ENCODE results near the gene ARMH1. TPM values are rescaled to one million over a fixed set of nuclear protein-coding genes. Genes with fewer than 3 reads are reported as not detected.

The ARMH1 gene
- total RNA-seq: 0.78 TPM
- long read RNA-seq, partial matches to known transcripts: 0 of 1 reads
- long read RNA-seq, other reads (novel, unspliced or antisense): 1 of 1 reads

GRCh38 chr1:44674113-44675000, at the start of gene ARMH1, which contains the start of gene TMEM53:
Gene ARMH1 (plus strand): TSS chr1:44674714. CDS start chr1:44689698, 14,984 bp downstream.
Gene TMEM53 (minus strand): TSS chr1:44674481. CDS start chr1:44674391, 90 bp downstream.
- DNase-seq (ENCODE audit: missing footprints): peak; percentile 99
- intact Hi-C loops (cut with DNase I): no loop called here
- peak; percentile 98 for ATAC-seq

- DNase-seq (ENCODE audit: missing footprints) (no peak), ATAC-seq (no peak)
- intact Hi-C loops (cut with DNase I): no loop called here
These were observed 49.2 kb upstream of the ARMH1 start for GRCh38 chr1:44625348-44625747.

DNA sequence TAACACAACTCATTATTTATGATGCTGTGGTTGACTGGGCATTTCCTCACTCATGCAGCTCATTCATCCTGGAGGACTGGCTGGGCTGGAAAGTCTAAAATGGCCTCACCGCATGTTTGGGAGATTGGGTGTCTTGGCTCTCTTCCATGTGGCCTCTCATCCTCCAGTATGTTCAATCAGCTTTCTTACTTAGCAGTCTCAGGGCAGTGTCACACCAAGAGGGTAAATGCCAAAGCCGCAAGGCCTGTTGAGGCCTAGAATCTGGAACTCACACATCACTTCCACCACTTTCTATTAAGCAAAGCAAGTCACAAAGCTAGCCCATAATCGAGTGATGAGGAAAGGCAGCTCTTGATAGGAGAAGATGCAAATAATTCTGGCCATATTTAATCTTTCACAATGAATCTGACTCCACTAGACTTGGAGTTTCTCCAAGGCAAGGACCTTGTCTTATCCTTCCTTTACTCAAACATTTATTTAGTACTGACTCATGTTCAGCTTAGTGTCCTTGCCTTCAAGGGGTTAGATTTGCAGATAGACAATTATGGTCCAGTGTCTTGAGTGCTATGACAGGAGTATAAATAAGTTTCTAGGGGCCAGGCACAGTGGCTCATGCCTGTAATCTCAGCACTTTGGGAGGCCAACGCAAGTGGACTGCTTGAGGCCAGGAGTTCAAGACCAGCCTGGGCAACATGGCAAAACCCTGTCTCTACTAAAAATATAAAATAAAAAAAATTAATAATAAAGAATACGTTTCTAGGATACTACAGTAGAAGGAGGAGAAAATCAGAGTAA, 45.4 kb upstream of the ARMH1 start:
- intact Hi-C loops (cut with DNase I): no loop called here
- DNase-seq (ENCODE audit: missing footprints): no peak
- ATAC-seq: no peak

- no peak for ATAC-seq
- intact Hi-C loops (cut with DNase I): no loop called here
- DNase-seq (ENCODE audit: missing footprints): no peak
These were observed 44.4 kb upstream of the ARMH1 start for GRCh38 chr1:44630116-44630515.

GRCh38 chr1:44631333-44631646, 43.2 kb upstream of the ARMH1 start:
- intact Hi-C loops (cut with DNase I): no loop called here
- ATAC-seq: peak; percentile 14
- no peak for DNase-seq (ENCODE audit: missing footprints)

GRCh38 chr1:44631647-44632539, 42.6 kb upstream of the ARMH1 start:
- intact Hi-C loops (cut with DNase I): no loop called here
- peak; percentile 98 for DNase-seq (ENCODE audit: missing footprints)
- ATAC-seq: peak; percentile 85

- intact Hi-C loops (cut with DNase I): no loop called here
- DNase-seq (ENCODE audit: missing footprints): no peak
- ATAC-seq: no peak
These were observed 41.9 kb upstream of the ARMH1 start for GRCh38 chr1:44632598-44632997.

DNA sequence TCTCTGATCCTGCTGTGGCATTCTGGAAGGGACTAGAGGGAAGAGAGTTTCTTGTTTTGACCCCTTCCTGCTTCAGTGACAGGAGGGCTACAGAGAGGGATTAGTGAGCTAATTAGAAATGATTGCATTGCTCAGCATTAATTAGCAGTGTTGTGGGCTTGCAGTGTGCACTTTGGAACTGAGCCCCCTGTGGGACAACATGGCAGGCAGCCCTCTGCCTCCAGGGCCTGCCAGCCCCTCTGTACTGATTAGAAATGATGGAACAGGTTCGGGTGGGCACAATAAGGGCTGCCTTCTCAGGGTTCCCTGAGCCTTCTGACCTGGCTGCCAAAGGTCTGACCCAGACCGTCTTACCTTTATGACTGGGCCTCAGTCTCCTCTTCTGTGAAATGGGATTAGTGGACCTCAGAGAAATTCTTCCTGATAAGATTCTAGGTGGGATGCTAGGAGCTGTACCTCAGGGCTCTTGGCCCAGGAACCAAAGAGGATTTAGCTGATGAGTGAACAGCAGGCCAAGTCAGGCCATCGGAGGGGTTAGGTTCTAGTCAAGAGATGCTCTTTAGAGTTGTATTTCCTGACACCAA, 39.8 kb upstream of the ARMH1 start:
- ATAC-seq (no peak), DNase-seq (ENCODE audit: missing footprints) (no peak)
- intact Hi-C loops (cut with DNase I): no loop called here

DNA sequence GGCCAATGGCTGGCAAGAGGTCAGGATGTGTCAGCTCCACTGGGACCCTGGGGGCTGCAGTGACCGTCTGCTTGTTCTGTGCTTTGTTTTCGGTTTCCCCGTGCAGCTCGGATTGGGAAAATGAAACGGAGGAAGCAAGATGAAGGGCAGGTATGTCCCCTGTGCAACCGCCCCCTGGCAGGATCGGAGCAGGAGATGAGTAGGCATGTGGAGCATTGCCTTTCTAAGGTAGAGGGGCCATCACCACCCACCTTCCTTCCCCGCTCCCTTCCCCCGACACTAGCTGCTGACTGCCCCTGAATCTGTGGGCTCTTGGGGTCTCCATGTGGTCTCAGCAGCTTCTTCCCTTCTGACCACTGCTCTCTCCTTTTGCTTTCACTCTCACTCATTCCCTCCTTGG, 39.1 kb upstream of the ARMH1 start:
- ATAC-seq (no peak), DNase-seq (ENCODE audit: missing footprints) (no peak)
- intact Hi-C loops (cut with DNase I): no loop called here

- intact Hi-C loops (cut with DNase I): no loop called here
- ATAC-seq (no peak), DNase-seq (ENCODE audit: missing footprints) (no peak)
These were observed 38.3 kb upstream of the ARMH1 start for GRCh38 chr1:44636083-44636687.

DNA sequence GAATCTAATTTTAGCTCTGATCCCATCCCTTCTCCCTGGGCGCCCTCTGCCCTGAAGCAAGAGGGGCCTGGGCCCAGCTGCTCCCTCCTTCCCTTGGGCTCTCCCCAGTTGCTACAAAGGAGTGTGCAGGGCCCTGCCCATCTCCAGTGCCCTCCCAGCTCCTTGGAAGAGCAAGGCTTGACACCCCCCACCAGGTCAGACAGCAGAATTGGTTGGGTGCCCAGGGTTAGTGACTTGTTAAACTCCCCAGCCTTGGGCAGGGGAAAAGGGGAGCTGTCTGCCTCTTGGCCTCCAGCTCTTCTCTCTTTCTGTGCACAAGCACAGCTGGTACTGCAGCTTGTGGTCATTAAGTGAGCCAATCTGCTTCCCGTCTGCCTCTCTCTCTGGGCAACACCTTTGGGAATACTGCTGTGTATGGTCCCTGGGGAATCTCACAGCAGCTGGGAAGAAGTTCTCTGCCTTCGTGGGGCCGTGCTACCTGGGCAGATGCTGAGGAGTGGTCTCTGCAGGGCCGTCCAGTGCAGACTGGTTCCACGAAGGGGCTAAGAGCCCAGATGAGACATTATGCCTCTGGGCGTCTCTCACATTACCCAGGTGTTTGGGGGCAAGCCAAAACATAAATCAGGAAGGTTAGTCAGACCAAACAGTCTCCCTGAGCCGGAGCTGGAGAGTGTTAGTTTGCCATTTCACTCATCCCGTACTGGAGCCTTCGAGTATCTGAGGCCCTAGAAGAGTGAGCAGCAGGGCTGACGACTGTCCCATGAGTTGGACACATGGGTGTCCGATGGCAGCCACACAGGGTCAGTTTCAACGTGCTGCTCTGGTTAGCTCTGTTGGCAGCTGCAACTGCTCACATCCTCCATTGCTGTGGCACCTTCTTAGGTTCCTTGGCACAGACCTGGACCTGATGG, 37.6 kb upstream of the ARMH1 start:
- DNase-seq (ENCODE audit: missing footprints) (no peak), ATAC-seq (no peak)
- intact Hi-C loops (cut with DNase I): no loop called here

GRCh38 chr1:44637702-44638411, 36.7 kb upstream of the ARMH1 start:
- ATAC-seq: no peak
- DNase-seq (ENCODE audit: missing footprints): no peak
- intact Hi-C loops (cut with DNase I): no loop called here

DNA sequence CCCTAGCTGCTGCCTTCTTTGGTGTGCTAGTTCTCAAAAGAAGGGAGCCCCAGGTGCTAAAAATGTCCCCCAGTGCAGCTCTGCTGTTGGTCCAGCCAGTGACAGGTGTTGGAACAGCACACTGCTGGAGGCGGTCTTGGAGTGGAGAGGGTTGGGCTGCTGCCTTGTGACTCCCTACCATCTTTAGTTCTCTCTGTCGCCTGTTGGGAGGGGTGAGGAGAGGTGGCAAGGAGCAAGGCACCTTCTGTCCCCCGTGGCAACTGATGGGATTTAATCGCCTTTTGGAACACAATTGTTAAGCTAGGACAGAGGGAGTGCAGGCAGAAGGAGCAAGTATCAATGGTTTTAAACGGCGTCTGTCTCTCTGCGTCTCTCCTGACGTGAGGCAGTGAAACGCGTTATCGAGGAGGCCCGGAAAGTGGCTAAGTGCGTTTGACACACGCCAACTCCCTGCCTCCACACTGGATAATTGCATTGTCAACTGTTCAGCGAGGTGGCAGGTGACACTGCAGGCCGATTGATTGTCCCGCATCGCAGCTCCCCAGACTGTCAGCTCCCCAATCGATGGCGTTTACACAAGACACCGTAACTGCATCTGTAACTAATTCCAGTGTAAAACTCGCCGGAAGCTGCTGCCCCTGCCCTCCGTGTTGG, 34.2 kb upstream of the ARMH1 start:
- intact Hi-C loops (cut with DNase I): no loop called here
- DNase-seq (ENCODE audit: missing footprints) (no peak), ATAC-seq (peak; percentile 73)

DNA sequence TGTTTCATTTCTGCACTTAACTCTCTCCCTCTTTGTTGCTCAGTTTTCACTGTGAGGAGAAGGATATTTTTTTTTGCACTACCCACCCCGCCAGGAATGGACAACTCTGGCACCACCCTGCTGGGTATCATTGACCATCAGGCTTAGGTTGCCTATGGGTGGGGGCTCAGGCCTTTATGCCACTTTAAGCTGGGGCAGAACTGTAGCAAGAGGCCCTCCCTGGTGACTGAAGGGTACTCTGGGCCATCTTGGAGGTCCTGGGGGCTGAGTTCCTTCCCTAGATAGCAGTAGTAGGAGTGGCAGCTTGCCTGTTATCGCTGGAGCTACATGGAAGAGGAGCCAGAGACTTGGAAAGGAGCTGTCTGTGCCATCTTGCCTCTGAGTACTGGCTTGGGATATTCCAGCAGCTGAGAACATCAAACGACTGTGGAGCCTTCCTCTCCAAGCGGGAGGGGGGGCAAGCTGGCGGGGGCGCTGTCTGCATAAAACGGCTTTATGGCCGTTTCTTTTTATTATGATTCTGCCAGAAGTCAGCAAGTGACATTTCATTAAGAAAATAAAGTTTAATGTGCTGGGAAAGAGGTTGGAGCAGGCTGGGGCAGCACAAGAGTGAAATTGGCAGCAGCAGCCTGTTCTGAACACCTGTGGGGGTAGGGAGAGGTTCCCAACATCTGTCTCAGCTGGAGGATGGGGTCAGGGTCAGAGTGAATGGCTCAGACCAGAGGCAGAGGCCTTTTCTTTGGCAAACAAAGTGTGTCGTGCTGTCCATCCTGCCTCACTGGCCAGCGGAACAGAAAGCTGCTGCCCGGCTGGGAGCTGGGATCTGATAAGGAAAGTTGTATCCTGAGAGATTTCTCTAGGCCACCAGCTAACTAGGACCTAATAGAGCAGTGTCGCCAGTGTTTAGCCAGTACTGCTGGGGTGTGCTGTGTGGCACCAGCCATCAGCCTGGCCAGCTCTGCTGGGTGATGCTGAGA, 33.1 kb upstream of the ARMH1 start:
- intact Hi-C loops (cut with DNase I): no loop called here
- DNase-seq (ENCODE audit: missing footprints) (no peak), ATAC-seq (no peak)

DNA sequence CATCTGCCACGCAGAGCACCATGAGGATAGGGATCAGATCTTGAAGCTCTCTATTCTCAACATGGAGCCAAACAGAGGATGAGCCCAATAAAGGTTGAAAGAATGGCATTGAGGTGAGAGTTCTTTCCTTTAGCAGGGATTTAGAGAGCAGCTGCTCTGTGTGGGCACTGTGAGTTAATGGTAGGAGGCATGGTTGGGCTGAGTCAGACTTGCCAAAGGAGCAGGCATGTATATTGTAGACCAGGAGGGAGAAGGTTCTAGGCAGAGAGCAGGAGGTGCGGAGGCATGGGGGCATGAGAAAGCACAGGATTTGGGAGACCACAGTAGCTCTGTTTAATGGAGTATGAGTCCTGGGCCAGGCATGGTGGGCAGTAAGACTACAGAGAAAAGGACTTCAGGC, 32.3 kb upstream of the ARMH1 start:
- intact Hi-C loops (cut with DNase I): no loop called here
- DNase-seq (ENCODE audit: missing footprints) (no peak), ATAC-seq (no peak)

Measured in Right ventricle myocardium inferior (tissue), 1 donor.